Measurements from ENCODE around the gene NADSYN1. TPM values are rescaled to one million over a fixed set of nuclear protein-coding genes. Genes with fewer than 3 reads are reported as not detected.

The NADSYN1 gene
- total and polyA plus RNA-seq, 2 experiments from 2014 or later: 35.6 to 54.9 TPM

DNA sequence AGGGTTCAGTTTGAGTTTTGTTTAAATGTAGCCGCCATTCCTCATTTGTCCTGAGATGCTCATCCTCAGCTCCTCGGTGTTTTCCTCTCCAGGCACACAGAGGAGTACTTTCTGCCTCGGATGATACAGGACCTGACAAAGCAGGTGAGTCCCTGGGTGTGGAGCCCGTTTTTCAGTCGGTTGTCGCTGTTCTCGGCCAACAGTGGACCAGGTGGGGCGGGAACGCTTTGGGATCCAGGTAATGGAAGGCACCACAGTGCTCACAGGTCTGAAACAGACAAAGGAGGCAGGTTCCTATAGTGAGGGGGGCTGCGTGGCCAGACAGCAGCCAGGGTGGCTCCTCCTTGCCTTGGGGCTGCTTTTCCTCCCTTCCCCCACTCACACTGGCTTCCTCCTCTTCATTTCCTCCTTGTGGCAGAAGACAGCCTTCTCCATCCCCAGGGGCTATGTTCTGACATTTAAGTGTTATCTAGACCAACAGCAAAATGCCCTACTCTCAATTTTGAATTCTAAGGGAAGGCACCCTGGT lies 19.4 kb downstream of the NADSYN1 start (continued):
- TF ChIP-seq EZH2 (IDR thresholded peaks at IDR 0.05; ENCODE audit: low read depth, unreplicated experiment) (no peak), NANOG (IDR thresholded peaks at IDR 0.05; ENCODE audit: borderline replicate concordance) (no peak)

- Mint-ChIP-seq H3K27me3 (ENCODE audit: insufficient read depth, low read depth, poor library complexity) (peaks cover 4% of the 10 kb centered on the region), H3K27ac (no peak overlapping the region; the same call in 1 of the 2 replicates), H3K4me3 (no peak overlapping the region), H3K4me1 (peaks cover 16% of the 10 kb centered on the region), H3K9me3 (peaks cover 18% of the 10 kb centered on the region), H3K36me3 (ENCODE audit: low read depth) (peaks cover 55% of the 10 kb centered on the region)
- no peaks in the 10 kb centered on the region for H3F3A ChIP-seq (replicated peaks; ENCODE audit: low read depth)
- no peaks in the 10 kb centered on the region for H3K27me3 ChIP-seq (ENCODE audit: insufficient read depth)
- H3K36me3 ChIP-seq (ENCODE audit: insufficient read depth): peaks cover 10% of the 10 kb centered on the region; the same call in 1 of the 2 replicates
- no peaks in the 10 kb centered on the region for H3K79me2 ChIP-seq (replicated peaks; ENCODE audit: insufficient read depth)
- ATAC-seq (no peak), DNase-seq (ENCODE audit: low spot score) (no peak)
- no peak overlapping the region for H3K4me2 ChIP-seq
- H2AFZ ChIP-seq: no peak overlapping the region
- TF ChIP-seq, protein P1, sequence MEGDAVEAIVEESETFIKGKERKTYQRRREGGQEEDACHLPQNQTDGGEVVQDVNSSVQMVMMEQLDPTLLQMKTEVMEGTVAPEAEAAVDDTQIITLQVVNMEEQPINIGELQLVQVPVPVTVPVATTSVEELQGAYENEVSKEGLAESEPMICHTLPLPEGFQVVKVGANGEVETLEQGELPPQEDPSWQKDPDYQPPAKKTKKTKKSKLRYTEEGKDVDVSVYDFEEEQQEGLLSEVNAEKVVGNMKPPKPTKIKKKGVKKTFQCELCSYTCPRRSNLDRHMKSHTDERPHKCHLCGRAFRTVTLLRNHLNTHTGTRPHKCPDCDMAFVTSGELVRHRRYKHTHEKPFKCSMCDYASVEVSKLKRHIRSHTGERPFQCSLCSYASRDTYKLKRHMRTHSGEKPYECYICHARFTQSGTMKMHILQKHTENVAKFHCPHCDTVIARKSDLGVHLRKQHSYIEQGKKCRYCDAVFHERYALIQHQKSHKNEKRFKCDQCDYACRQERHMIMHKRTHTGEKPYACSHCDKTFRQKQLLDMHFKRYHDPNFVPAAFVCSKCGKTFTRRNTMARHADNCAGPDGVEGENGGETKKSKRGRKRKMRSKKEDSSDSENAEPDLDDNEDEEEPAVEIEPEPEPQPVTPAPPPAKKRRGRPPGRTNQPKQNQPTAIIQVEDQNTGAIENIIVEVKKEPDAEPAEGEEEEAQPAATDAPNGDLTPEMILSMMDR (conservative IDR thresholded peaks at IDR 0.05; ENCODE audit: low read depth in 2 of 2): no peak
- TF ChIP-seq EZH2phosphoT487 (IDR thresholded peaks at IDR 0.05; ENCODE audit: unreplicated experiment) (no peak), ZNF114 (CRISPR knock-in tag; IDR thresholded peaks at IDR 0.05) (no peak)
- H3K4me1 ChIP-seq (ENCODE audit: insufficient read depth): no peaks in the 10 kb centered on the region
- H3K9me2 ChIP-seq (ENCODE audit: insufficient read depth): no peaks in the 10 kb centered on the region
- no peak overlapping the region for H3K4me3 ChIP-seq
- H3K27ac ChIP-seq (ENCODE audit: low read depth): no peak overlapping the region
- H4K20me1 ChIP-seq (replicated peaks; ENCODE audit: insufficient read depth): no peaks in the 10 kb centered on the region
Observed at GRCh38 chr11:71472941-71473792, 20.2 kb downstream of the NADSYN1 start.

GRCh38 chr11:71473793-71474080 lies 20.7 kb downstream of the NADSYN1 start:
- no peak overlapping the region for H2AFZ ChIP-seq
- H3K9me2 ChIP-seq (ENCODE audit: insufficient read depth): no peaks in the 10 kb centered on the region
- H3F3A ChIP-seq (replicated peaks; ENCODE audit: low read depth): no peaks in the 10 kb centered on the region
- H3K4me3 ChIP-seq: no peak overlapping the region
- Mint-ChIP-seq H3K27ac (no peak overlapping the region), H3K4me3 (no peak overlapping the region), H3K9me3 (peaks cover 12% of the 10 kb centered on the region), H3K36me3 (ENCODE audit: low read depth) (peaks cover 52% of the 10 kb centered on the region), H3K27me3 (ENCODE audit: insufficient read depth, low read depth, poor library complexity) (peaks cover 4% of the 10 kb centered on the region), H3K4me1 (peaks cover 16% of the 10 kb centered on the region)
- H3K79me2 ChIP-seq (replicated peaks; ENCODE audit: insufficient read depth): no peaks in the 10 kb centered on the region
- H3K27me3 ChIP-seq (ENCODE audit: insufficient read depth): no peaks in the 10 kb centered on the region
- peaks cover 10% of the 10 kb centered on the region; the same call in 1 of the 2 replicates for H3K36me3 ChIP-seq (ENCODE audit: insufficient read depth)
- H3K4me1 ChIP-seq (ENCODE audit: insufficient read depth): no peaks in the 10 kb centered on the region
- H4K20me1 ChIP-seq (replicated peaks; ENCODE audit: insufficient read depth): no peaks in the 10 kb centered on the region
- no peak overlapping the region for H3K4me2 ChIP-seq
- no peak for ATAC-seq
- no peak for DNase-seq (ENCODE audit: low spot score)
- no peak overlapping the region for H3K27ac ChIP-seq (ENCODE audit: low read depth)
- TF ChIP-seq NANOG (IDR thresholded peaks at IDR 0.05; ENCODE audit: borderline replicate concordance) (no peak), ZNF331 (CRISPR knock-in tag; IDR thresholded peaks at IDR 0.05; ENCODE audit: low read depth) (no peak), EZH2phosphoT487 (IDR thresholded peaks at IDR 0.05; ENCODE audit: unreplicated experiment) (no peak), REST (IDR thresholded peaks at IDR 0.05; ENCODE audit: unreplicated experiment) (no peak), STAT1 (IDR thresholded peaks at IDR 0.05; ENCODE audit: unreplicated experiment) (no peak)
- TF ChIP-seq, protein P1 (conservative IDR thresholded peaks at IDR 0.05; ENCODE audit: low read depth in 2 of 2): no peak

Data from GM23338 (cell line).